Activated T-cell treated with anti-CD3 and anti-CD28 coated beads, Interleukin-2, amount 50 U/mL, for 4 hours (primary cell): ENCODE results near the gene FAM174C. TPM values are rescaled to one million over a fixed set of nuclear protein-coding genes. Genes with fewer than 3 reads are reported as not detected.
A peak's percentile ranks its signal among the peaks of the same experiment; 100 is the strongest.

Source experiments
- ATAC-seq, 2 donors: fragments of 200-7000 bp; cut with Tn5 transposase; one replicate each; pipeline ENCODE4 v1.10.0; 2021
- DNase-seq: peaks from one replicate; pipeline ENCODE4 v3.0.0-alpha.2; 2020
- H3K27me3 Mint-ChIP-seq: one replicate; pipeline ENCODE4 v1.8.0; 2021; ENCODE audit warnings: low read depth, mixed read lengths
- H3K36me3 Mint-ChIP-seq: one replicate; pipeline ENCODE4 v1.8.0; 2022; ENCODE audit warnings: mixed read lengths; ENCODE audit not compliant: insufficient read depth
- H3K4me1 Mint-ChIP-seq: one replicate; pipeline ENCODE4 v1.8.0; 2021; ENCODE audit warnings: low read depth, mixed read lengths
- H3K4me3 Mint-ChIP-seq: one replicate; pipeline ENCODE4 v1.8.0; 2021; ENCODE audit warnings: mild to moderate bottlenecking, moderate library complexity, mixed read lengths
- H3K9me3 Mint-ChIP-seq: one replicate; pipeline ENCODE4 v1.8.0; 2021; ENCODE audit warnings: mixed read lengths
- total RNA-seq, 3 donors: library from RNA; stranded (reverse); gene quantifications; one replicate each; pipeline ENCODE4 v1.2.1, GENCODE V29; 2021

FAM174C gene
- total RNA-seq, 3 donors from 2014 or later, result 189 to 199 (median 194) TPM

- Mint-ChIP-seq H3K4me1 (peaks cover 56% of the 10 kb centered on the region), H3K27me3 (no peaks in the 10 kb centered on the region), H3K4me3 (peak overlapping the region; percentile 84), H3K36me3 (peaks cover 7% of the 10 kb centered on the region), H3K9me3 (no peaks in the 10 kb centered on the region)
- DNase-seq (peak; percentile 40), ATAC-seq (peak; percentile 9 to 17)
These were observed 15.2 kb upstream of the FAM174C start for GRCh38 chr19:1259876-1260748.

GRCh38 chr19:1260749-1261537 lies 14.4 kb upstream of the FAM174C start:
- no peaks in the 10 kb centered on the region for H3K9me3 Mint-ChIP-seq
- ATAC-seq, result peak; percentile 84 to 86
- peak overlapping the region; percentile 91 for H3K4me3 Mint-ChIP-seq
- DNase-seq, result peak; percentile 98
- H3K27me3 Mint-ChIP-seq, result no peaks in the 10 kb centered on the region
- H3K36me3 Mint-ChIP-seq, result peaks cover 5% of the 10 kb centered on the region
- H3K4me1 Mint-ChIP-seq, result peaks cover 58% of the 10 kb centered on the region

- Mint-ChIP-seq H3K27me3 (no peaks in the 10 kb centered on the region), H3K36me3 (peaks cover 5% of the 10 kb centered on the region), H3K4me1 (peaks cover 59% of the 10 kb centered on the region), H3K9me3 (no peaks in the 10 kb centered on the region), H3K4me3 (peak overlapping the region; percentile 91)
- peak in 1 of 2 donors; percentile 1 for ATAC-seq
- no peak for DNase-seq
These were observed 13.9 kb upstream of the FAM174C start for GRCh38 chr19:1261538-1261797.

DNA sequence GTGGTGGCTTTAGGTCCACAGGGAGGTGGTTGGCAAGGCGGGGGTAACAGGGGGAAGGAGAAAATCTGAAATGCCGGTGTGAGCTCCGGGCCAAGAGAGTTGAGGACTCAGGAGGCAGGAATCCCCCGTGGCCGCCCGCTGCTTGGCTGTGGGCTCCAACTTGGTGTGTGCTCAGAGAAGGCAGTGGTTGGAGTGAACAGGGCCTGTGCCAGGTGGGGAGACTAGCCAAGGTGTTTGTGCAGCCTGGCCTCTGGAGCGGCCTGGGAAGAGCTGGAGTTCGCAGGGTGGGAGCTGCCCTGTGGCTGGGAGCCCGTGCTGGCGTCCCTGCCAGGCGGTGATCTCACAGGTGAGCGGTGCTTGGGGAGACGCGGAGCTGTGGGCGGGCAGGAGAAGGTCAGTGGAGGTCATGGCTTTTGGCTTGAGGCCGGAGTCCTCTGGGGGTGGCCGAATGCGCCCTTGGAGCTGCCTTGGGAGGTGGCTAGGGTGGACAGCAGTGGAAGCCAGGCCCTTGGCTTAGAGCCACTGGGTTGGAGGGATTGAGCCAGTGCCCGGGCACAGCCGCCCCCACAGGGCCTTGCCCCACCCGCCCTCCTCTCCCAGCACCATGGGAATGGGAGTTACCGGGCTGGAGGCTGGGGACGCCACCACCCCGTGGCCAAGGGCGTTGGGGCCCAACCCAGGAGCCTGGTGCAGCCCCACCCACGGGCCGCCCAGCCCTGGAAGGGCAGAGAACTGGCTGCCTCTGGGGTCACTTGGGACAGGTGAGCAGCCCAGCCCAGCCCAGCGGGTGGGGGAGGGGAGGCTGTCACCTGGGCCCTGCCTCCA lies 13.3 kb upstream of the FAM174C start:
- H3K36me3 Mint-ChIP-seq, result peaks cover 5% of the 10 kb centered on the region
- H3K4me3 Mint-ChIP-seq, result peak overlapping the region; percentile 91
- H3K9me3 Mint-ChIP-seq, result no peaks in the 10 kb centered on the region
- no peaks in the 10 kb centered on the region for H3K27me3 Mint-ChIP-seq
- peaks cover 59% of the 10 kb centered on the region for H3K4me1 Mint-ChIP-seq
- ATAC-seq (no peak), DNase-seq (no peak)

DNA sequence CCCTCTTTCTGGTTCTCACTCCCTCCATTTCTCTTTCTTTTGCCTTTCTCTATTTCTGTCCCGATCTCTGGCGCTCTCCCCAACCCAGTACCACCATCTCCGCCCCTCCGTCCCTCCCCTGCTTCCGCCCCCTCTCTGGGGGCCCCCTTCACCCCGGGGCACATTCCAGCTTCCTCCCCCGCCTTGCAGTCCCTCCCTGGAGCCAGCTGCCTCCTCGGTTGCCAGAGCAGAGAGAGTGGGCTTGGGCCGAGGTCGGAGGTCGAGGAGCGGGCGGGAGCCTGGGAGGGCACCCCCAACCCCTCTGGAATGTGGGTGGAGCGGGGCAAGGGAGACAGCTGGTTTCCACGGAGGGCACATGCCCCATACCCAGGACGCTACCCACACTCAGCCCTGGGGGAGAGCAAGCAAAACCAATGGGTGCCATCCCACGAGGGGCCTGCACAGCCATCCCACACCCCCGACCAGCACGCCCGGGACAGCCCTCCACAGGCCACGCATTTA lies 12.7 kb upstream of the FAM174C start:
- H3K4me1 Mint-ChIP-seq, result peaks cover 61% of the 10 kb centered on the region
- no peaks in the 10 kb centered on the region for H3K27me3 Mint-ChIP-seq
- H3K36me3 Mint-ChIP-seq, result peaks cover 1% of the 10 kb centered on the region

DNA sequence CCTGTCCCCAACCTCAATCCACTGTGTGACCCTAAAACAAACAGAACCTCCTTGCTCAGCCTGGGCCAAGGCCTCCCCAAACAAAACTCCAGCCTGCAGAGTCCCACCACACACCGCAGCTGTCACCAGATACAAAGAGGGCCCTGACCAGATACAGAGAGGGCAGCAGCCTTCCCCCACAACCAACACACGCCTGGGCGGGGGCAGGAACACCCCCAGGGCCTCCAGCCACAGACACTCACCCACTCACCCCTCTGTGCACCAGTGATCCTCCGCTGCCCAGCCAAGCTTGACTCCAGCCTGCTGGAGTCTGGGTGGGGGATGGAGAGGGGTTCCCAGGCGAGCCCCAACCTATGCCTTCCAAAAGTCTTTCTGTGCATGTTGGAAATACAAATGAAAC lies 12.1 kb upstream of the FAM174C start:
- Mint-ChIP-seq H3K4me3 (peak overlapping the region; percentile 66), H3K4me1 (peaks cover 61% of the 10 kb centered on the region), H3K27me3 (no peaks in the 10 kb centered on the region), H3K36me3 (no peaks in the 10 kb centered on the region), H3K9me3 (no peaks in the 10 kb centered on the region)
- ATAC-seq (no peak), DNase-seq (no peak)

More for the DNA sequence above, 12.7 kb upstream of the FAM174C start:
- DNase-seq (no peak), ATAC-seq (no peak)
- H3K9me3 Mint-ChIP-seq, result no peaks in the 10 kb centered on the region
- H3K4me3 Mint-ChIP-seq, result peak overlapping the region; percentile 43

GRCh38 chr19:1264801-1265614 lies 10.3 kb upstream of the FAM174C start:
- ATAC-seq, result no peak
- H3K36me3 Mint-ChIP-seq, result peaks cover under 1% of the 10 kb centered on the region
- H3K4me1 Mint-ChIP-seq, result peaks cover 52% of the 10 kb centered on the region
- peak overlapping the region; percentile 26 for H3K4me3 Mint-ChIP-seq
- no peaks in the 10 kb centered on the region for H3K27me3 Mint-ChIP-seq
- no peaks in the 10 kb centered on the region for H3K9me3 Mint-ChIP-seq
- DNase-seq, result no peak

DNA sequence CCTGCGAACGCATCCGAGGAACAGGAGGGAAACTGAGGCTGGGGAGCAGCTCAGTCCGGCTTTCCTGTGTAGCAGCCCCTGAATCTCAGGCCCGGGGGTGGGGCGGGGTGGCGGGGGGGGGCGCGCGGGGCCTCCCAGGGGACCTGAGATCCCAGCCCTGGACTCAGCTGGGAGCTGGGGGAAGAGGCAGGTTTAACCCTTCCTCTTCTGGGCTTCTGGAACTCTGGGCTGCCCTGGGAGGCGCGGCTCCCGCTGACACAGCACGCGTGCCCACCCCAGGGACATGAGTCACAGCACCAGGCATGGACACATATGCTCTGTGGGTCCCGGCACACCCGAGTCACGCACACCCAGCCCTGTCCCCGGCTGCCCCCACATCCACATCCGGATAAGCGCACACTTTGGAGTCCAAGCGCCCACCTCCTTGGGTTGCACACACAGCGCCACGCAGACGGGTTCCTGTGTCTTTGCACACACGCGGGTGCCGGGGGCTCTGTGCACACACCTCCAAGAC lies 9.7 kb upstream of the FAM174C start:
- Mint-ChIP-seq H3K36me3 (peaks cover 4% of the 10 kb centered on the region), H3K4me3 (peak overlapping the region; percentile 27), H3K27me3 (no peaks in the 10 kb centered on the region), H3K9me3 (no peaks in the 10 kb centered on the region), H3K4me1 (peaks cover 58% of the 10 kb centered on the region)
- ATAC-seq (no peak), DNase-seq (no peak)

- H3K36me3 Mint-ChIP-seq, result peaks cover 11% of the 10 kb centered on the region
- ATAC-seq, result peak; percentile 15 to 18
- peaks cover 63% of the 10 kb centered on the region for H3K4me1 Mint-ChIP-seq
- H3K27me3 Mint-ChIP-seq, result no peaks in the 10 kb centered on the region
- DNase-seq, result peak; percentile 76
- no peaks in the 10 kb centered on the region for H3K9me3 Mint-ChIP-seq
- peak overlapping the region; percentile 27 for H3K4me3 Mint-ChIP-seq
These were observed 9.0 kb upstream of the FAM174C start for GRCh38 chr19:1266129-1266915.

DNA sequence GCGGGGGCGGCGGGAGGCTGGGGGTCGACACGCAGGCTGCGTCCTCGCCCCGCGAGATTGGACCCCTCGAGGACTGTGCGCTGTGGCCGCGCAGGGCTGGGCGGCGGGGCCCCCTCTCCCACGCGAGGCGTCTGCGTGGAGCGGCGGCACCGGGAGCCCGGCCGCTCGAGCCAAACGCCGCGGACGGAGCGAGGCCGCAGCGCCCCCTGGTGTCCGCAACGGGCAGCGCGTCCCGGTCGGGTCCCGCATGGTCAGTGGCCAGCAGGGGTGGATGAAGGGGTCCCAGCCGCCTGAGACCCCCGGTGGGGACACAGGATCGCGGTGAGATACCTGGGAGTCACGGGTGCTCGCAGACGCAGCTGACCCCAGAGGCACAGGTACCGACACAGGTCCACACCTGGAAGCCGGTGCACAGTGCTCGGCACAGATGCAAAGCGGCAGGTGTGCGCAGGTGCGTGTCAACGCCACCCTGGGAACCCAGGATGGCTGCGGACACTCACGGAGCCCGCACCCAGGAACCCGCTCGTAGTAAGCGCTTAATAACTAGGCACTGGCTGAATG lies 8.3 kb upstream of the FAM174C start:
- peak; percentile 67 for DNase-seq
- Mint-ChIP-seq H3K27me3 (no peaks in the 10 kb centered on the region), H3K4me1 (peaks cover 63% of the 10 kb centered on the region), H3K36me3 (peaks cover 17% of the 10 kb centered on the region), H3K9me3 (no peaks in the 10 kb centered on the region), H3K4me3 (peak overlapping the region; percentile 64)
- peak in 1 of 2 donors; percentile 3 for ATAC-seq

DNA sequence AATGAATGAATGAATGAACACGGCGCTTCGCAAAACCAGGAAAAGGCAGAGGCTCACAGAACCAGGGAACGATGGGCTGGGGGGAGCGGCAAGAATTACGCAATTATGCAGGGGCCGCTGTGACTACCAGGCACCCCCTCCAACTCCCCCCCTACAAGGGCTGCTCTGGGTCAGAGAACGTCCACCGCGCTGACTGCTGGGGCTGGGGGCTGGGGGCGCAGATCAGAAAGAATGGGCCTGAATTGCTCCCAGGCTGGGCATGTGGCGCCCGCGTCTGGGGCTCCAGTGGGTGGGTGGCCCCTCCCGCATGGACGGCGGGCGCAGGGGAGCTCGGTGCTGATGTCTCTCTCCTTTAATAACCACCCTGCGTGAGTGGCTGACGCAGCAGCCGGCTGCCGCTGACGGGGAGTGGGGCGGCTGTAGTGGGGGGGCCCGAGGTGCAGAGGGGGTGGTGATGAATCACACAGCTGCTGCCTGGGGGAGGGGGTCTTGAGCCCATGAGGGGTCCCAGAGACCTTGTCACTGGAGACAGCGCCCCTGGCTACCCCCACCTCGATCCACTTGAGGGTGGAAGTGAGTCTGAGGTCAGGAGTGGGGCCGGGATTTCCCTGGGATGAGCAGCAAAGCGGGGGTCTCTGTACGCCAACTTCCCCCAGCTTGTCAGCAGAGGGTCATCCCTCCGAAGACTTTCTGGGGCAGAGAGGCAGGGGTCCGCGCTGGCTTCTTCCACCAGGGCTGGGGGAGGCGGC lies 7.7 kb upstream of the FAM174C start:
- ATAC-seq (no peak), DNase-seq (no peak)
- peak overlapping the region; percentile 64 for H3K4me3 Mint-ChIP-seq
- no peaks in the 10 kb centered on the region for H3K9me3 Mint-ChIP-seq
- peaks cover 65% of the 10 kb centered on the region for H3K4me1 Mint-ChIP-seq
- peaks cover 23% of the 10 kb centered on the region for H3K36me3 Mint-ChIP-seq
- no peaks in the 10 kb centered on the region for H3K27me3 Mint-ChIP-seq
